ENCODE data around the gene PACS2.

Gene PACS2

DNA sequence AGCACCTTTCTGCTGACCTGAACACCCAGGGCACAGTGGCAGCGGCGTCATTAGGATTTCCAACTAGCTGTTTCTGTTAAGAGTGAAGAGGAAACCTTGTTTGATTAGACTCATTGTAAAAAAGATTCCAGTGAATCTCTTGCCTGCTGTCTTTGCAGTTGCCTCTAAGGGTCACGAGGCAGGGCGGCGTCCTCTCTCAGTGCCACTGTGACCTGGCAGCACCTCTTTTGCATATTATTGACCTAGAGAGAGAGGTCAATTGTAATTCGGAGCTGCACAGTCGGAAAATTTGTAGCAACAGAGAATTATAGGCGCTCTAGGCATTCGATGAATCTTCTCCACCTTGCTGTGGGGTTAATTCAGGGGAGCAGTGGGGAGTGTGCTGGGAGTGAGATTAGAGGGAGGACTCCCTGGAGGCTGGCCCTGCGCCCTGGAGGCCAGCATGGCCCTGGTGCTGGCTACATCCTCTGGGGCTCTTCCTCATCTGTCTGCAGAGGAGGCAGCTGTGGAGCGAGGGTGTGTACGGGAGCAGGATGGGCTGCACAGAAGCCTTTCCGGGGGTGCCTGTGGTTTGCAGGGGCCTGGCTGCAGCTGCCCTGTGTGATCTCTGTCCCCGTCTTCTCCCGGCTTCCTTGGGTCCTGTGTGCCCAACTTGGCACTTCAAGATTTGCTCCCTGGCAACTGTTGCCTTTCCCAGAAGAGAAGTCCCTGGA lies 14.3 kb downstream of the PACS2 start:
- TF ChIP-seq, protein P1, sequence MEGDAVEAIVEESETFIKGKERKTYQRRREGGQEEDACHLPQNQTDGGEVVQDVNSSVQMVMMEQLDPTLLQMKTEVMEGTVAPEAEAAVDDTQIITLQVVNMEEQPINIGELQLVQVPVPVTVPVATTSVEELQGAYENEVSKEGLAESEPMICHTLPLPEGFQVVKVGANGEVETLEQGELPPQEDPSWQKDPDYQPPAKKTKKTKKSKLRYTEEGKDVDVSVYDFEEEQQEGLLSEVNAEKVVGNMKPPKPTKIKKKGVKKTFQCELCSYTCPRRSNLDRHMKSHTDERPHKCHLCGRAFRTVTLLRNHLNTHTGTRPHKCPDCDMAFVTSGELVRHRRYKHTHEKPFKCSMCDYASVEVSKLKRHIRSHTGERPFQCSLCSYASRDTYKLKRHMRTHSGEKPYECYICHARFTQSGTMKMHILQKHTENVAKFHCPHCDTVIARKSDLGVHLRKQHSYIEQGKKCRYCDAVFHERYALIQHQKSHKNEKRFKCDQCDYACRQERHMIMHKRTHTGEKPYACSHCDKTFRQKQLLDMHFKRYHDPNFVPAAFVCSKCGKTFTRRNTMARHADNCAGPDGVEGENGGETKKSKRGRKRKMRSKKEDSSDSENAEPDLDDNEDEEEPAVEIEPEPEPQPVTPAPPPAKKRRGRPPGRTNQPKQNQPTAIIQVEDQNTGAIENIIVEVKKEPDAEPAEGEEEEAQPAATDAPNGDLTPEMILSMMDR (IDR thresholded peaks at IDR 0.05; ENCODE audit: low read depth, low read length) = no peak
- no peak overlapping the region for H3K4me3 ChIP-seq (replicated peaks in 1 of 2; ENCODE audit: low read depth in 2 of 2, low read length in 2 of 2)

DNA sequence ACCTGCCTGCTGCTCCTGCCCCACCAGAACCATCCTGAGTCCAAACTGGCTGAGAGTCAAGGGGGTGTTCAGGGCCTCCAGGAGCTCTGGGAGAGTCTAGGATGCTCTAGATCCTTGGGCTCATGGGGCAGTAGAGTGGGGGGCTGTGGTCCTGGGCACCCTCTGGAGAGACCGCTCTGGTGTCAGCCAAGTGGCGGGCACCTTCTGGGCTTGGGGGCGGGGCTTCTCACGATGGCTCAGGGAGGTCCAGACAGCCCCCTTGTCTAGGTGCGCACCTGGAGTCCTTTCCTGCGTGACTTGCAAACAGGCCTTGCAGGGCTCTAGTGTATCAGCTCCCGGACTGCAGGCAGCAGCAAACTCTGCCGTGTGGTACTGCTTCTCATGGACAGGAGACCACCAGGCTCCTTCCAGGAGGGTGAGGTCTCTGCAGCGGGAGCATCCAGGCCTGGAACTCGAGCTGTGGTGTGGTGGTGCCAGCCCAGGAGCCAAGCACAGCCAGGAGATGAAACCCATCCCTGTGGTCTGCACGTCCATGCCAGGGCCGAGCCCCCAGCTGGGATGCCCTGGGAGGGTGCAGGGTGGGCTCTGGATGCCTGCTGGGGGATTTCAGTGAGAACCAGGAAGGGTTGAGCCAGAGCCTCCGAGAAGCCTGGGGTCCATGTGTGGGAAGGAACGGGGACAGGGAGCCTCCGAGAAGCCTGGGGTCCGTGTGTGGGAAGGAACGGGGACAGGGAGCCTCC lies 15.0 kb downstream of the PACS2 start:
- DNase-seq (ENCODE audit: low read depth in 2 of 2) = no peak
- no peak overlapping the region for H3K4me3 ChIP-seq (replicated peaks in 1 of 2; ENCODE audit: low read depth in 2 of 2, low read length in 2 of 2)
- TF ChIP-seq, protein P1 (IDR thresholded peaks at IDR 0.05; ENCODE audit: low read depth, low read length) = no peak

More for the DNA sequence above, 14.3 kb downstream of the PACS2 start:
- no peak for DNase-seq (ENCODE audit: low read depth in 2 of 2)

DNA sequence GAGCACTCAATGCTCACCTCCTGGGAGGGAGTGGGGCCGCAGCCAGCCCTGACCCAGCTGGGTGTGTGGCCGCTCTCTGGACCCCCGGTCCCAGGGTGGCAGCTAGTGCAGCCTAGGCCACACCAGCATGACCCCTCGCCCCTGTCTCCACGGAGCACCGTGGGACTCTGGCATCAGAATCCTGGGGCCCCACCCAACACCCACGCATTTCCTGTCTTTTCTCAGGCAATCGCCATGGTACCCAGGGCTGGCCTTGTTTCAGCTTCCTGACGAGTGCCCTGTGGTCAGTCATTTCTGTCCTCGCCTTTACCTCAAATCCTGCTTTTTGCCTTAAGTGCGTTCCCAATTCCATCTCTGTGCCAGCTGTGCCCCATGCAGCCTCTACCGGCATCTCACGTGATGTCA lies 15.9 kb downstream of the PACS2 start:
- TF ChIP-seq, protein P1 (IDR thresholded peaks at IDR 0.05; ENCODE audit: low read depth, low read length) = no peak
- DNase-seq (ENCODE audit: low read depth in 2 of 2) = peak; percentile 60 to 80
- H3K4me3 ChIP-seq (replicated peaks in 1 of 2; ENCODE audit: low read depth in 2 of 2, low read length in 2 of 2) = no peak overlapping the region

DNA sequence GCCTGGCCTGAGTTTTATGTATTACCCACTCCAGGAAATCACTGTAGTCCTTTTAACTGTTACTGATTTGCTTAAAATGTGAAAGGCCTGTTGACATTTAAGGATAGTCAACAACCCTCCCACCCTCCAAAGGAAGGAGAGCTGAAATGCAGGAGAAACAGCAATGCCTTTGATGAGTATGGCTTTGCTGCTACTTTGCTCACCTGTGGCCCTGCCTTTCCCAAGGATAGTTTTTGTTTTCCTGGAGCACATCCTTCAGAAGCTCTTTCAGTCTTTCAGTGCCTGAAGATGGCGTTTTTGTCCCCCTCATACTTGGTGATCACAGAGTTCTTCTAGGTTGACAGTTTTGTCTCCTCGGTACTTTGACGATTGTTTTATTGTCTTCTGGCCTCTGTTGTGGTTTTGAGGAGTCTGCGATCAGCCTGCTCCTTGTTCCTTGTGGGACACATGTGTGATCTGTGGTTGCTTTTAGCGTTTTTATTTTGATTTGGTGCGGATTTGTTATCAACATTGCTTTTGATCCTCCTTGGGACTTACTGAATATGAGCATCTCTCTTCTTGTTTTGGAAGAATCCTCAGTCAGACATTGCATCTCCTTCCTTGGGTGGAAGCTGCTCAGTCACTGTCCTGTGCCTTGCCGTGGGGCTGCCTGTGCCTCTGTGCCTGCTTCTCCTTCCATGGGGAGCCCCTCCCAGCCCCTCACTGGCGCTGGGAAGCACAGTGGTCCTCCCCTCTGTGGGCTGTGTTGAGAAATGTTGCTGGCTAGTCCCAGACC lies 17.2 kb downstream of the PACS2 start:
- no peak for DNase-seq (ENCODE audit: low read depth in 2 of 2)
- no peak overlapping the region for H3K4me3 ChIP-seq (replicated peaks in 1 of 2; ENCODE audit: low read depth in 2 of 2, low read length in 2 of 2)
- TF ChIP-seq, protein P1 (IDR thresholded peaks at IDR 0.05; ENCODE audit: low read depth, low read length) = no peak

DNA sequence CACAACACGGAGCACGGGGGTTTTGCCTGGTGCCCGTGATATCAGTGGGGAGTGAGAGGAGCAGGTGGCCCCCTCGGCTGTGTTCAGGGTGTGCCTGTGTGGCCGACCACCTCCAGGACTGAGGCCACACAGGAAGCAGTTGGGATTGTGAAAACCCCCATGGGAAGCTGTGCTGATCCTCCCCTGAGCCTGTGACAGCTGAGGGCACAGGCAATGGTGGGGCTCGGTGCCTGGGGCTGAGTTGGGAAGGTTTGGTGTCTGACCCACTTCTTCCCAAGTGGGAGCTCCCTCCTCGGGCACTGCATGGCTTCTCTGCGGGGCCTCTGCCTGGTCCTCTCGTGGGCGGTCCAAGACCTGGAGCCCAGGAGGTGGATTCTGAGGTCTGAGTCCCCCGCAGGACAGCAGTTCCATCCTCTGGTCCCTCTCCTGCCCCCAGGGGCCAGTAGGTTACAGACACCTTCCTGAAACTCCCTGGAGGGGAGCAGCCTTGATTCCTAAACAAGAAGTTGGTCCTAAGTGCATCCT lies 17.9 kb downstream of the PACS2 start:
- no peak for DNase-seq (ENCODE audit: low read depth in 2 of 2)
- H3K4me3 ChIP-seq (replicated peaks in 1 of 2; ENCODE audit: low read depth in 2 of 2, low read length in 2 of 2) = no peak overlapping the region
- TF ChIP-seq, protein P1 (IDR thresholded peaks at IDR 0.05; ENCODE audit: low read depth, low read length) = no peak

DNA sequence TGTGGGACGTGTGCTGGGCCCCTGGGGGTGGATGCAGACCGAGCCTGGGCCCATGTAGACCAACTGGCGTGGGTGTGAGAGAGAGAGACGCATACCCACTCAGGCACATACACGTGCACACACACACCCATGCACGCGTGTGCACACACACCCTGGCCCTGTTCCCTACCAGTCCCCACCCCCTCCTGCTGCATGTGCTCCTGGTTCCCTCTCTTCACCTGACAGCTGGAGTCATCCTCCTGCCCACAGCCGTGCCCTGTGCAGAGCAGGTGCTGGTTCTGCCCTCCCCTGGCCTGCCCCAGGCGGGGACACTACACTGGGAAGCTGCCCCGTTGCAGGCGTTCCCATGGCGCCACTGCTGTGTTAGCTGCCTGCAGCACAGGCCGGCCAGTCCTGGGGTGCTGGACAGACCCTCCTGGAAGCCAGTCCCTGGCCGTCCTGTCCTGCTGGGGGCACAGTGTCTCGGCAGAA lies 18.5 kb downstream of the PACS2 start:
- no peak for DNase-seq (ENCODE audit: low read depth in 2 of 2)
- H3K4me3 ChIP-seq (replicated peaks in 1 of 2; ENCODE audit: low read depth in 2 of 2, low read length in 2 of 2) = no peak overlapping the region
- TF ChIP-seq, protein P1 (IDR thresholded peaks at IDR 0.05; ENCODE audit: low read depth, low read length) = no peak
